Left cardiac atrium (tissue), 4 donors: Measurements from ENCODE around the gene IP6K2. TPM values are rescaled to one million over a fixed set of nuclear protein-coding genes. Genes with fewer than 3 reads are reported as not detected.
A peak's percentile ranks its signal among the peaks of the same experiment; 100 is the strongest.

Experiments
- ATAC-seq, 2 donors: fragments of 200-7000 bp; cut with Tn5 transposase; one replicate each; pipeline ENCODE4 v1.9.1; 2020; ENCODE audit warnings: mild to moderate bottlenecking in 2 of 2, moderate library complexity in 2 of 2
- DNase-seq: peaks from one replicate; pipeline ENCODE4 v3.0.0-alpha.2; 2020
- intact Hi-C, 2 donors: fragments of 100-400 bp; cut with DNase I; formaldehyde crosslinking; loops; one replicate each; pipeline versions ENCODE4 v1.14.1 to v1.15.1; 2022 to 2023
- total RNA-seq, 2 donors: library from RNA; stranded (reverse); fragmentation: NEBNext Ultra II Directional; extraction: Animal tissue kit (Norgen Biotek cat#: 25700); gene quantifications; one replicate each; pipeline ENCODE4 v1.2.1, GENCODE V29; 2021
- donor health status: DM: no; HTN: yes; CAD: no.
- donor health status: DM: no; HTN: yes; CAD: no; lungs with severe emphysema.
- donor health status: DM: yes; HTN: yes; CAD: no.
- donor health status: Dilated cardiomyopathy.

IP6K2 gene
- total RNA-seq, 2 donors from 2014 or later, result 24.0 to 38.4 TPM

DNA sequence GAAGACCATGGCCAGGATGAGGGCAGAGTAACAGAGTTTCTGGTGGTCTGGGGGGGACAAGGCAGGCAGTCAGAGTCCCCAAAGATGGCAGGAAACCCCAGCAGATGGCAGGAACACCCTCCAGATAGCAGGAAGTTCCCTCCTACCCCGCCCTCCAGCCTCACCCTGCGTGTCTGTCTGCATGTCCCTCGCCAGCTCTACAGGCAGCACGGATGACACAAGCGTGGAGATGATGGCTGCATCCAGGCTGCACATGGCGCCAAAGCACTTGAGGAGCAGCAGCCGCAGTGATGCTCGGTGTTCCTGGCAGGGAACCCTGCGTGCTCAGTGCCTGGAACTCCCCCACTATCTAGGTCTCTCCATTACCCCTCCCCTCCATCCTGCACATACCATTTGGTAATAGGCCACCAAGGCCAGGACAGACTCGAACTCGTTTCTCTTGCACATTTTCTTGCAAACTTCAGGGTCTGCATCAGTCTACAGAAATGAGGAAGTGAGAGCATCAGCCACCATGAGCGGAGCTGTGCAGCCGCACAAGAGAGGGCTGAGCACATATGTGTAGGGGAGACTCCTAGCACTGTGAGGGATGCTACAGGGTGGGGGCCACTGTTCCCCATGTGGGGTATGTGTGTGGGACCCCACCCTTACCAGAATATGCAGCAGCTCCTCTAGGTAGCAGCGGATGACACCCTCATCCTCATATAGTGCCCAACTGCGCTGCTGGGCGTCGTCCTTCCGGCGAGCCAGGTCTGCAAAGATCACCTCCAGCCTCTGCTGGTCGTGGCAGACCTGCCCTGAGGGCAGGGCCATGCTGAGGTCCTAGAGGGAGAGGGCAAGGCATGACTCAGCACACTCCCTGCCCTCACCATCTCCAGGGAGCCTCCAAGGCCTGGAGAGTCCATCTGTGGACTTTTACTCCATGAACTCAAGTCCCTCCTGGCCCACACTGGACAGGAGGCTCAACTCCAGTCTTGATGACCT lies 37.3 kb downstream of the IP6K2 start:
- intact Hi-C loops, result no loop called here
- DNase-seq, result no peak
- ATAC-seq, result no peak

DNA sequence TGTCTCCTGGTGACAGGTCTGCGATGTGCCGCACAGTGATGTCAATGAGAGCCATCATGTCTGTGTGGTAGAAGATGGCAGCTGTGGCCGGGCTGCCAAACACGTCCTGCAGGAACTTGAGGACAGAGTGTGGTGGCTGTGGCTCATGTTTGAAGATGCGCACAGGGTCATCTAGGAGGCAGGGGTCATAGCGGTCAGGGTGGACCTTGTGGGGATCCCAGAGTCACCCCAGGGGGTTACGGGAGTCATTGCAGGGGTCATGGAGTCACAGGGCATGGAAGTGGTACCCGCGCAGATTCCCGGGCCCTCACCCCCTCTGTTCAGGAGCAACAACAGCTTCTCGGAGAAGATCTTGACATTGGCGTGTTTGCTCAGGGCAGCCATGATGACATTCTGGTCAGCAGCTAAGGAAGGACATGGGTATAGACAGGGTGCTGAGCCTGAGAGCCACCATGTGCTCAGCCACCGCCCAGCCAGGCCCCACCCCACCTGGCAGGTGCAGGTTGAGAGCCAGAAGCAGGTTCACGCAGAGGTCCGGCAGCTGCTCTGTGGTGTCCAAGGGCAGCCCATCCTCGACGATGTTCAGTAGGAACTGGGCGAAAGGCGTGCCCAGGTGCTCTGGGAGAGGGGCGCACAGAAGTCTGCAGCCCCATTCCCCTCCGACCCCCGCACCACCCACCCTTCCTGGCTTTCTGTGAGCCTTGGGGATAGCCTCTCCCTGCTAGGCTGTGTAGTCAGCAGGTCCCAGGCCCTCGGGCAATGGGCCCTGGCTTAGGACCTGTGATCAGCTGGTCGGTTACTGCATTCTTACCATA lies 38.2 kb downstream of the IP6K2 start:
- intact Hi-C loops, result no loop called here
- DNase-seq, result no peak
- ATAC-seq, result no peak

DNA sequence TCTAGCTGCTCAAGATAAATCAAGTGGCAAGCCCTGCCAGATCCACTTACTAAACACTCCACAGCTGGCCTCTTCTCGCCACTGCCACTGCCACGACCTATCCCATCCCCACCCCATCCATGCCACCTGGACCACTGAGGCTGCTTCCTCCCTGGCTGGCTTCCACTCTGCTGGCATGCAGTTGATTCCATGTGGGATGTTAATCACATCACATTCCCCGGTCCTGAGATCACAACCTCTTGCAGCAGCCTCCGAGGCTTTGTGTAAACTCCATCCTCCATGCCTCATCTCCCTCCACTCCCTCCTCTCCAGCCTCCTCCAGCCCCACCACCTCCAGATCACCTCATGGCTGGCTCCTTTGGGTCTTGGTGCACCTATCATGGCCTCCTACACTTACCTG lies 39.0 kb downstream of the IP6K2 start:
- no peak for ATAC-seq
- intact Hi-C loops, result no loop called here

DNA sequence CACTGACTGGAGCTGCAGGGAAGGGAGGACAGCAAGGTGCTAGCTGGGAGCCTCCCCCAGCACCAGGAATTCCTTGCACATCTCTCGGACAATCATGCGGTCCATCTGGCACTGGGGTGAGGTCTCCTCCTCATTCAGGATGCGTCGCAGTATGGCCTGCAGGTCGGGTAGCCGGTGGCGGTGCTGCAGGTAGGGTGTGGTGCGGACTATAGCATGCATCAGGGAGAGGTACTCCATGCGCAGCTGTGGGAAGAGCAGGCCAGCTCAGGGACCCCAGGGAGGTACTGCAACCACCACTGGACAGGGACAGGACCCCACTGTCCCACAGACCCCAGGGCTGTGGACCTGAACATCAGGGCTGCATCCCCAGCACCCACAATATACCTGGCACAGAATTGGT lies 42.5 kb downstream of the IP6K2 start:
- ATAC-seq (no peak), DNase-seq (no peak)
- intact Hi-C loops, result no loop called here

More for the DNA sequence above, 39.0 kb downstream of the IP6K2 start:
- no peak for DNase-seq

DNA sequence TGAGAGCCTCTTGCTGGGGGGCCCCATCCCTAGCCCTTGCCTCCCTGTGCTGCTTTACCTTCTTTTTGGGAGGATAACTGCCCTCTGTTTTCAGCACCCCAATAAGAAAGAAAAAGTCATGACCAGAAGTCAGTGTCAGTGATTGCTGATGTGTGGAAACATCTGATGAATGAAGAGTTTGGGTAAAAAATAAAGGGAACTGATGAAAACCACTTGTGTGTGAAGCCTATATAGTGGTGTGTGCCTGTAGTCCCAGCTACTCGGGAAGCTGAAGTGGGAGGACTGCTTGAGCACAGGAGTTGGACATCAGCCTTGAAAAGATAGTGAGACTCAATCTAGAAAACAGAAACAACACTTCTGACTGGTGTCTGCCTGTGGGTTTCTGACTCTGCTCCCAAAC lies 44.5 kb downstream of the IP6K2 start:
- intact Hi-C loops, result no loop called here
- ATAC-seq (no peak), DNase-seq (no peak)

DNA sequence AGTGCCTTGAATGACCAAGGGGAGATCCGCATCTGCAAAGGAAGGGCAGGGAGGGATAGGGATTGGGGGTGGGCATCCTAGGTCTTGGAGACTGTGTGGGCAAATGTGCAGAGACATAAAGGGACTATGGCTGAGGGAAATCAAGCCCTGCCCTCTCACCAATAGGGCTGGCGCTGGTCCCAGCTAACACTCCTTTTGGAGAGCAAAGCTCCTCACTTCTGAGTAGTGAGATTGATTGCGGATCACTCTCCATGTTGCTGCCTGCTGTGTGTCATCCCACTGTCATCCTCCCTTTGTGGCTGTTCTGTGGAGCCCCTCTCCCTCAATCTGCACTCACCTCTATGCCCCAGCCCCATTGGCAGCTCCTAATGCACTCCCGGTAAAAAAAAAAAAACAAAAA lies 52.1 kb downstream of the IP6K2 start:
- ATAC-seq (no peak), DNase-seq (no peak)
- intact Hi-C loops, result no loop called here

DNA sequence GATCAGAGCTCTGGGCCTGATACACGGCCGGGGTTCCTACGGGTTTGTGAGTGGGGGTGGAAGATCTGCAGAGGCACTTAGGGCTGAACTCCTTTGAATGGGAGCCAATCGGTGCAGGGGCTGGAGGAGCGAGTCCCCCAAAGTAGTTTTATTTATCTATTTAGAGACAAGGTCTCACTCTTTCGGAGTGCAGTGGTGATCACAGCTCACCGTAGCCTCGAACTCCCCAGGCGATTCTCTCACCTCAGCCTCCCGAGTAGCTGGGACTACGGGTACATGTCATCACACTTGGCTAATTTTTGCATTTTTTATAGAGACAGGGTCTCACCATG lies 52.7 kb downstream of the IP6K2 start:
- DNase-seq (no peak), ATAC-seq (no peak)
- intact Hi-C loops, result no loop called here

DNA sequence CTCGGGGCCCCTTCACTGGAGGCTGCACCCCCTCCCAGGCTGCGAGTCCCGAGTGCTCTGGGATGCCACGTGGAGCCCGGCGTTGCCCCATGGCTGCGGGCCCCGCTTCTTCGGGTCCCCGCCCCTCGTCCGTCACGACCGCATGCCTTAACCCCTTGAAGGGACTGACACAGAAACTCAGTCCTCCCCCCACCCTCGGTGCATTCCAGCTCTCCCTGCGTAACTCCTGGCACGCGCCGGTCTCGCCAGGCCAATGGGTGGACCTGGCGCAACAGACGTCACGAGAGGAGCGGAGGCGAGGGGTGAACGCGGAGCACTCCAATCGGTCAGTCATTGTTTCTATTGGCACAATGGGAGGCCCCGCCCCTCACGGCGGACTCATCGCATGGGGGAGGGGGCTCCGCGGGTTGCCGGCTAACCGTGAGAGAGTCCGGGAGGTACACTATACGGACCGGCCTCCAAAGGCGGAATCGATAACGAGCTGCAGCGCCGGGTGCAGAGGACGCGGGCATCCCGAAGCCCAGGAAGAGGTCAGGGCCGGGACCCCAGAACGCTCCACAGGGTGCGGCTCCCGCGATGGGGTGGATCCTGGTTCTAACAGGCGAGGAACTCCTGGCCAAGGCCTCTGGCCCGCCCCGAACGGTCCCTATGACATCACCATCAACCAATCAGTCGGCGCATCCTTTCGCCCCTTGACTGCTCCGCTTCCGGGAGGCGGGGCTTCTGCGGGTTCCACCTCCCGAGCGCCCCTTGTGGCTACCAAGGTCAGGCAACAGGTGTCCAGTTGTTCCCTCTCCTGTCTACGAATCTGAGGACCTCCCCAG lies 53.3 kb downstream of the IP6K2 start:
- intact Hi-C loops, result no loop called here
- DNase-seq (peak; percentile 95), ATAC-seq (peak; percentile 87 to 91)

DNA sequence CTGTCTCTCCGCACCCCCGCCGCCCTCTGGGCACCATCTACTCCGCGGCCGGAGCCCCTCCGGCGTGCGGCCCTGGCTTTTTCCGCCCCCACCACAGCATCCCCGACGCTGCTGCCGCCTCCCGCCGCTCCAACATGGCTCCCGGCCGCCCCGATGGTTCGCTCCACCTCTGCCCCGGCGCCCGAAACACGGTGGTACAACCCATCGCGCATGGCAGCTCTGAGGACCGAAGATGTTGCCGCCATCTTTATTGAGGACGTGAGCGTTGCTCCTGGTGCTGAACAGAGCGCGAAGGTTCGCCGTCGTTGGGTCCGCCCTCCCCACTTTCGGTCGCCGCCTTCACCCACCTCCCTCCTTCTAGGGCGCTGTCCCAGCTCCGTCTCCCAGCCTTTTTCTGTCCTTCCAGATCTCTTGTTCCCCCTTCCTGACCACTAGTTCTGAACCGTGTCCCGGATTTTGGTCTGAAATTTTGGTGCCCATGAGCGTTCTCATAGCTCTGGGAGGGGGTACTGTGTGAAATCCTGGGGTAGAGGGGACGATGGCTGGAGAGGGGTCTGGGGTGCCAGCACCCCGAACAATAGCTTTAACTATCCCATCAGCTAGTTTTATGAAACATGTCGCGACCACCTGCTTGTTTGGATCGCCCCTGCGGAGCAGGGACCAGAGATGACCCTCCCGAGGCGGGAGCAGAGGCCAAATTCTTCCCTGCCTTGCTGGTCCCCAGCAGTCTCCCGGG lies 54.1 kb downstream of the IP6K2 start, which contains the start of gene CELSR3:
Gene CELSR3, minus strand, starts transcription at position 134 of the 736 bp plus-strand sequence. CDS start 252 bp downstream, outside the sequence.
- ATAC-seq, result peak; percentile 58 to 69
- peak; percentile 79 for DNase-seq
- intact Hi-C loops, result no loop called here

DNA sequence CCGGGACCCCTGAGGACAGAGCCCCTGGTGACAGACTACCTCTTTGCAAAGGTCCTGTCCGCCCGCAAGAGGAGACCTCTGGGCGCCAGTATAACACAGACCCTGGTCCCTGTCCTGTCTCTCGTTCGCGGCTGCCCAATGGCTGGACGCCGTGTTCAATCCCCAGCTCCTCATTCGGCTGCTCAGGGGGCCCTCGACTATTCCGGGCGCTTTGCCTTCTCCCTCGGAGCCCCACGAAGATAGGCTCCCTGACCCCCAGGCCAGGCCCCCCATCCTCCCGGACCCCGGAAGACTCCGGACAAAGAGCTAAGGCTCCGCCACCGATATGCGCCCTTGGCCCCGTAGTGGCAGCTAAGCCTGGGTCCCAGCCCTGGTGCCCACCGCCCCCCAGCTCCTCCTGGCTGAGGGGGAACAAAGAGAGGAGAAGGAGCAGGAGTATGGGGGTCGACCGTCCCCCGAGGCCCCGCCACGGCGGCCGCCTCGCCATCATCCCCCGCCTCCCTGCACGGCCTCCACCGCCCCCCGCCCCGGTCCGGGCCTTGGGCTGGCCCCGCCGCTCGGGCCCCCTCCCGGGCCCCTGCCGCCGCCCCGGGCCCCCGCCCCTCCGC lies 54.8 kb downstream of the IP6K2 start:
- intact Hi-C loops, result no loop called here
- no peak for DNase-seq
- ATAC-seq, result no peak

DNA sequence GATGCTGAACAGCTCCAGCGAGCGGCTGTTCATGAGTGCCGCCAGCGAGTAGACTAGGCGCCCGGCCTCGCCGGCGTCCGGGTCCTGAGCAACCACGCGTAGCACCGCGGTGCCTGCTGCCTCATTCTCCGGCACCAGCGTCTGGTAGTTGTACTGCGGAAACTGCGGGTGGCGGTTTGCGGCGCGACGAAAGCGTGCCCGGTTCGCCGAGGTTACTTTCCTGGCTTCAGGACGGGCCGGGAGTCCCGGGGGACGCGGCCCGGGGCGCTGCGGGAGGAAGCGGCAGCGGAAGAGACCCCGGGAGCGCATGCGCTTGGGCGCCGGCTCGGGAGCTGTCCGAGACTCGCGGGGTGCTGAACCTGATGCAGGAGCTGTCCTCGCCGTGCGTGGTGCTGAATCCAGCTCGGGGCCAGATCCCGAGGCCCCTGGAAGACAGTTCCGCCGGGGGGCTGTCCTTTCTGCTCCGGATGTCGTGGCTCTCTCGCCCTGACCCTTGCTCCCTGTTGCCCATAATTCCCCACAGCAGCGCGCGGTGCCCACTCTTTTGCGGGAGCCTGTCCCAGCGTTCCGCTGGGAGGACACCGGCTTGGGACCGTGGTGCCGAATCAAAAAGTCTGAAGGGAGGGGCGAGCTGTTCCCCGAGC lies 55.4 kb downstream of the IP6K2 start:
- DNase-seq (peak; percentile 70), ATAC-seq (peak; percentile 4 to 5)
- intact Hi-C loops, result no loop called here

DNA sequence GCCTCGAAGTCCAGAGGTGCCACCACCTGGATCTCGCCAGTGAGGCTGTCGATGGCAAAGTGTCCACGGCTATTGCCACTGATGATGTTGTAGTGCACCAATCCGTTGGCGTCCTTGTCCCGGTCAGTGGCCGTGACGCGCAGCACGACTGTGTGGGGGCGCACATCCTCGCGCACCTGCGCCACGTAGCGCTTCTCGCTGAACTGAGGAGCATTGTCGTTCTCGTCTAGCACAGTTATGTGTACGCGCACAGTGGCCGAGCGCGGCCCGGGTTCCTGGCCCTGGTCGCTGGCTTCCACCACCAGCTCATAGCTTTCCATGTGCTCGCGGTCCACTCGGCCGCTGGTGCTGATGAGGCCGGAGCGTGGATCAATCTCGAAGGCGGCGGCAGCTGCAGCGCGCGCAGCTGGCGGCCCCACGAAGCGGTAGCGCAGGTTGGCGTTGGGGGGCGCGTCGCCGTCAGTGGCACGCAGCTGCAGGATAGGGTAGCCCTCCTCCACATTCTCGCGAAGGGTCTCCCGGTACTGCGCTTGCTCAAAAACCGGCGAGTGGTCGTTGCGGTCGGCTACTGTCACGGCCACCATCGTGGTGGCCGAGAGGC lies 56.1 kb downstream of the IP6K2 start:
- DNase-seq (no peak), ATAC-seq (no peak)
- intact Hi-C loops, result no loop called here

DNA sequence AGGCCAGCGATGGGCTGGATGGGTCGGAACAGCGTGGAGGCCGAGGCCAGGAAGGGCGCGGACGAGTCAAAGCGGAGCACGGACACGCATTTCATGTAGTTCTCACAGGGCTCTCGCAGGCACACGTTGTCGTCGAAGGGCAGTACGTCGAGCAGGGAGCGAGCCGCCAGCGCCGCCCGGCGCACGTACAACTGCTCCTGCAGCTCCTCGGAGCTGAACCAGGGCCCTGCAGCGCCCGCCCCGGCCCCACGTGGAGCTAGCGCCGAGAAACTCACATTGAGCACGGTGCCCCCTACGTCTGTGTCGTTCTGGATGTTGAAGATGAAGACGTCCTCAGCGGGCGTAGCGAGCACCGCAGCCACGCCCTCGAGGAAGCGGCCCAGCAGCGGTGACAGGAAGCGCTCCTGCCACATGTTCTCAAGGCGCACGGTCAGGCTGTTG lies 60.2 kb downstream of the IP6K2 start:
- DNase-seq, result no peak
- intact Hi-C loops, result loop anchor here in 1 of 2 donors (1.0 kb wide), 1 partner anchor 22 kb away; the partner anchor contains the start of gene SLC26A6
- ATAC-seq, result no peak

DNA sequence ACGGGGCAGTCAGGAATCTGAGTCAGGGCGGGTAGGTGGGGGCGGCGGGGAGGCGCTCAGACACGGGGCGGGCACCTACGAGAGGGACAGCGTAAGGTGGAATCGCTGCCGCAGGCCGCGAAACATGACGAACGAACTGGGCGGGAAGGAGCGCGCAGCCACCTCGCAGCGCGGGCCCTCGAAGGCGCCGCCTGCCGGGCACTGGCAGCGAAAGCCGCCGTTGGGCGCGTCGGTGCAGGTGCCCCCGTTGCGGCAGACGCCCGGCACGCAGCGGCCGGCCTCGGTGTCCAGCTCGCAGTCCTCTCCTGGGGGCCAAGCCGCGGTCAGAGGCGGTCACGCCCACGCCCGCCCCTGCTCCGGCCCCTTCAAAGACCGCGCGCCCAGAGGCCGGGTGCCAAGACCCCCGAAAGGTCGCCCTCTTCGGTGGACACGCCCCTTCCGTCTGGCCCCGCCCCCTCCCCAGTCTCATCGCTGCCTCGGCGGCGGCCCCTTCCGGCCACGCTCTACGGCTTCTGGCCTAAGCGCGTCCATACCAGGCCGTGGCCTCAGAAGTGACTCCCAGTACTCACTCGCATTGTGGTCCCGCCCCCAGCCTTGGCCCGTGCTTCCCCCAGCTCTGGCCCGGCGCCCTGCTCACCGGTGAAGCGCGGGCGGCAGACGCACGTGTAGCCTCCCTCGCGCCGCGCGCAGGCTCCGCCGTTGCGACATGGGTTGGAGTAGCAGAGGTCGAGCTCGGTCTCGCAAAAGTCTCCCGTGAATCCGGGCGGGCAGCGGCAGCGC lies 60.8 kb downstream of the IP6K2 start:
- intact Hi-C loops, result loop anchor here in 1 of 2 donors (1.0 kb wide), 1 partner anchor 21 kb away; the partner anchor contains the start of gene SLC26A6
- DNase-seq (peak; percentile 89), ATAC-seq (peak; percentile 89 to 94)

DNA sequence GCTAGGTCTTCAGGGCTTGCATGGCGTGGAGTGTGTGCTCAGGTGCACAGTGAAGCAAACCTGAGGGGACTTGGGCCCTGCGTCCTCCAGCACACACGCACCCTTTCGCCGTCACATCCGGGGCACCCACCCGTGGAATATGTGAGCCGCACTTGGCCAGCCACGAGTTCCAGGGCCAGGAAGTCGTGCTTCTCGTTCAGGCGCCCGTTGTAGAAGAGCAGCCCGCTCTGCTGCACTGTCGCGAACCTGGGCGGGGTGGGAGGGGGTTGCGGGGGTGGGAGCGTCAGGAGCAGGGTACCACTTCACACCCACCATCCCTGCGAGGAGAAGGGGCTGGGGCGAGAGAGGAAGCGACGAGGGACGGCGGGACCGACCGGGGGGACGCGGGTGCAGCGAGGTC lies 61.4 kb downstream of the IP6K2 start:
- DNase-seq, result no peak
- peak in 1 of 2 donors; percentile 2 for ATAC-seq
- intact Hi-C loops, result loop anchor here in 1 of 2 donors (1.0 kb wide), 1 partner anchor 20 kb away; the partner anchor contains the start of gene SLC26A6

DNA sequence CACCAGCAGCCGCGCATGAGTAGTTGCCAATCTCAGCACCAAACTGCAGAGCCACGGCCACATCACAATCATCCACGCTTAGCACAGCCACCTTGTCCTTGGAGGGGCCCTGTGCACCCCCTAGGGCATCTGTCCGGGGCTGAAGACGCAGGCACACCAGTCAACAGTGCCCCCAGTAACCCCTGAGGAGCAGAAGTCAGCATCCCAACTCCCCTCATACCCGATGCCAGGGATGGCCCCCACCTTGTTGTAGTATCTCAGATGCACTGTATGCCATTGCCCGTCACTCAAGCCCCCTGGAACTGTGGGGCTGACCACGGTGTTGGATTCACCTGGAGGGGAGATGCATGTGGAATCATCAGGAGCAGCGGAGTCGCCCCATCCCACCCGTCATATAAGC lies 62.0 kb downstream of the IP6K2 start:
- ATAC-seq, result no peak
- intact Hi-C loops, result no loop called here

More for the DNA sequence above, 62.0 kb downstream of the IP6K2 start:
- no peak for DNase-seq
